HK-2 (cell line): Measurements from ENCODE around the gene VSTM4.

ENCODE experiments used
- DNase-seq: peaks from one replicate; pipeline ENCODE4 v3.0.0-alpha.2; 2018; ENCODE audit not compliant: unreplicated experiment

The VSTM4 gene

DNA sequence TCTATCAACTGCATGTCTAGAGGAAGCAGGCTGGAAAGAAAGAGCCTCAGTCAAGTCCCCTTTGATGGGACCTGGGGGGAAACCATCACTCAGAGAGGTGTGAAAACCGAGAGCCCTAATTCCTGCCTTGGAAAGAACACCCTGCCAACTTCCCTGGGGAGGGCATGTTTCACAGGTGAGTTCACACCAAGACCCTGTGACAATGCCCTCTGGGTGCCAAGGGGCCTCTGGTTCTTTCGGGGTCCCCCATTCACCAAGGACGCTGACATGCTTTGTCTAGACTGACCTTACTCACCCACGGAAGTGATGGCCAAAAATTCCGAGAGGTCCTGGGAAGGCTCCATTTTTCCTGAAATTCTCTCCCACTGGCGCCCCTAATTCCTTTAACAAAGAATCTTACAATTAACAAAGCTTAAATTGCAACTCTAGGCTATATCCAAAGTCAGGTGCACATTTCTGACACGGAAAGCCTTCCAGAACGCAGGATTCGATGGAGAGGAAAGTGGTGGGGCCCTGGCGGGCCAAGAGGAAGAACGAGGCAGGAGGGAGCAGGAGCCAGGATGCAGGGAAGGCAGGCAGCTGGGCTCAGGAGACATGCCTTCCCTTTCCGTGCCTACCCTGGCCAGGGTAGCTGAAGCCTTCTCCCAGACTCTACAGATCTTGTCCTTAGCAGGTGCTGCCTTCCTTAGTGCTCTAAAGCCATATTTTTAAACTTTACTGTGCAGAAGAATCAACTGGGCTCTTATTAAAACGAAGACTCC is 23.7 kb downstream of the VSTM4 start:
- DNase-seq, result no peak

DNA sequence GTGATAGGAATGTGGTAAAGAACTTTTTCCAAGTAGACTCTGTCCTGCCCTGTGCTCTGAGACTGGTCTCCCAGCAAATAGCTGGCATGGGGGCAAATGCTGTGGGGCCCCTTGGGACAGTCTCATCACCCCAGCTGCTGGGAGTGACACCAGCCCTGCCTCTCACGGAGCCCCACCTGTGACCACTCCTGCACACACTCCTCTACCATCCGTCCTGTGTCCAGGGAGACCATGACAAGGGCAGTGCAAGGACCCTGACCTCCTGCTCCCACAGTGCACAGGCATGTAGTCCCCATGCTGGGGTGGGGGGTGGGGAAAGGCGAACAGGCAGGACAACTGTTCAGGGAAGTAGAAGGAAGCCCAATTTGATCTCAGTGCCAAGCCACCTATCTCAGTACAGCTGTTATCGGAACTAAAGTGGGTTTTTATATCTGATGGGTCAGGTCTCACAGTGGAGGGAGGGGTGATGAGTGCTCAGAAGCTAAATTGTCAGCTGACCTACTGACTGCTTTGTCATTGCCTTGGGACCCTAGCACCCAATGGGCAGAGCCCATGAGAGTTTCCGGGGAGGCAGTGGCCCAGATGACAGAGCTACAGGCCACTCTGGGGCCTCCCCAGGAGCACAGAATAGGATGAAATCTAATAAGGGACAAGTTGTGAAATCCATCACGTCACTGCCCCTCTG is 24.5 kb downstream of the VSTM4 start:
- no peak for DNase-seq

DNA sequence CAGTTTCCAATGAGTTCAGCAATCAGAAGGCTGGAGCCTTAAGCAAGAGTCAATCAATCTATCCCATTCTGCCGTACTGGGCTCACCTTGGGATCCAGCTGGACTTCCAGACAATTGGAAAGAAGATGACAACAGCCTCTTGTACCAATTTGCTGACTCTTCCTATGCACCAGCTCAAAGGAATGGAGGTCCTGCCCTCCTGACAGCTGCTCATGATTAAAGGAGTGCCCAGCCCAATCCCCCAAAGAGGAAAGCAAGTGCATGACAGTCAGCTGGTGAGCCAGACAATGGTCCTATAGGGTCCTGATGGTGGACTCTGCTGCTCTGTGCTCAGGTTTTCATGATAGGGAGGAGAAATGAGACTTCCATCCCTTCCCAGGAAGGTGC is 25.1 kb downstream of the VSTM4 start:
- DNase-seq, result no peak

DNA sequence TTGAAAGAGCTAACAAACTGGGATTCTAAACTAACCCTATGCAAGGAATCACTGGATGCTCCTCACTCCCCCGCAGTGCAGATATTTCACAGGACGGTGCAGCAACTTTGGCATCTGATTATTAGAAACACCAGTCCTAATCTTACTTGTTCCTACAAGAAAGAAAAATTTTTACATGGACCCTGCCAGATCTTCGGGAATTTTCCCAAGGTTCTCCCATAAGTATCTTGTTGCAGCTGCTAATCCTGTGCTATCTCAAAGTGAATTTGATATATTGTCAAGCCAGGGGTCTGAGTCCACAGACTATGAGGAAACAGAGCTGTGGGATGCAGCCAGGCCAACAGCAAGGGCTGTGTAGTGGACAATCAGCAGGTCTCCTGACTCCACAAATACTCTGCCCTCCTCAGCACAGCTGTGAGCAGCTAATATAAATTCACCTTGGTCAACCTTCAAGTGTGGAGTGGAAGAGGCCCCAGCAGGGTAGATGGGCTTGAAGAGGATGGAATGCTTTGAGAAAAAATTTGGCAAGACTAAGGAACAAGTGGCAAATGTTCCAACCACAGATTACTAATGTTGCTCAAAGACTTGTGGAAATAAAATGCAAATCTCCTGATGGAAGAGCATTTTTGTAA is 25.6 kb downstream of the VSTM4 start:
- no peak for DNase-seq

DNA sequence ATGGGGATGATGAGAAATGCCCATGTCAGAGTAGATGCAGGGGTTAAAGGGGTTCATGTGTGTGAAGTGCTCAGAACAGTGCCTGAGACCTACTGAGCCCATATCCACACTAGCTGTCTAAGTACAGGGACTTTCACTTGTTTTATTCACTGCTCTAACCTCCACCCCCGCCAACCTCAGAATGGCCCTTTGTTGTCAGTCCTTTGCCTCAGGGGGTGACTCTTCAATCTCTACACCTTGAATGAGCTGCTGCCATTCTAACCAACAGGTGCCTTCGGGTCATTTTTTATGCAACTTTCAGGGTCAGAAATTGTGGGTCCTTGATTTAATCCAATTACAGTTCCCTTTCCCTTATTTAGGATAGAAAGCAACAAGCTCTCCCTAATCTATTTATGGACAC is 26.2 kb downstream of the VSTM4 start:
- no peak for DNase-seq

DNA sequence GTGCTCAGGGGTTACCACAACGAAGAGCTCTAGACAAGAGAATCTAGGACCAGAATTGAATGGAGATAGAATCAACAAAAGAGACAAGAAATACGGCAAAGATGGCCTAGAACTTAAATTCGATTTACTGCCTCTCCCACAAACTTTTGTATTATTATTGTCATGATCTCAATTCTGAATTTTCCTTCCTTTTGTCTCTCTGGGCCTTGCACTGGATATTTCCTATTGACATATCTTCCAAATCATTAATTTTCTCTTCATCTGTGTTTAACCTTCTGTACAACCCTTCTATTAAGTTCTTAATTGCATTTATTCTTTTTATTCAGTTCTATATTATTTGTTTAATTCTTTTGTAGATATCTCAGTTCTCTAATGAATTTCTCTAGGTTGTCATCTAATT is 28.4 kb downstream of the VSTM4 start:
- DNase-seq, result no peak

DNA sequence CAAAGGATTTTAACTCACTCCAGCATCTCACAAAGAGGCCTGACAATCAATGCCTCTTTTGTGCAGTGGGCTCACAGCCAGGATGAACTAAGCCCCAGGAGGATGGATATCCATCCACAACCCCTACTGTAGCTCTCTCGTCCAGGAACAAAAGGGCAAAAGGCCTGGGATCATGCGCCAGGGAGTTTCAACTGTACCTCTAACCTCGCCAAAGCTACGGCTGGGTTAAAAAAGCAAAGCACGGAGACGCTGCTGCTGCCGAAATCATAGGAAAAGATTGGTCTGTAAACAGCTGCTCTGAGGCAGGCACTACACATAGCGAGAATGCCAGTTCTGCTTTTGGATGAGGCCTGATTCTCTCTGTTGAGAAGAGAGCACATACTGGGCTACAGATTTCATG is 32.1 kb downstream of the VSTM4 start:
- DNase-seq, result no peak

DNA sequence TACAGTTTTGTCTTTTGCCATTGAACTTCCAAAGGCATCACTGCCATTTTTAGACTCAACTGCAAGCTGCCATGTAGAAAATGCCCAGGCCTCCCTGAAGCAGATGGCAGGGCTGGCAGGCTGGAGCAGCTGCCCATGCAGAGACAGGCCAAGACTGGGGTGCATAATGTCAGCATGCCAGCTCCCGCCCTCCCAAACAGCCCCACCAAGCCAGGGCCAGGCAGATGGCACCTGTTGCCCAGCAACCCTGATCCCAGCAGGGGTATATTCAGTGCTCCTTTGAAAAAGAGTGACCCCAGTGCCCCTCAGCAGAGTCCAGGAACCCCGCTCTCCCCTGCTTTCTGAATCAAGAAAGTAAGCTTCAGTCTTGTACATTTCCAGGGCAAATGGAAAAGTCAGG is 32.6 kb downstream of the VSTM4 start:
- no peak for DNase-seq

DNA sequence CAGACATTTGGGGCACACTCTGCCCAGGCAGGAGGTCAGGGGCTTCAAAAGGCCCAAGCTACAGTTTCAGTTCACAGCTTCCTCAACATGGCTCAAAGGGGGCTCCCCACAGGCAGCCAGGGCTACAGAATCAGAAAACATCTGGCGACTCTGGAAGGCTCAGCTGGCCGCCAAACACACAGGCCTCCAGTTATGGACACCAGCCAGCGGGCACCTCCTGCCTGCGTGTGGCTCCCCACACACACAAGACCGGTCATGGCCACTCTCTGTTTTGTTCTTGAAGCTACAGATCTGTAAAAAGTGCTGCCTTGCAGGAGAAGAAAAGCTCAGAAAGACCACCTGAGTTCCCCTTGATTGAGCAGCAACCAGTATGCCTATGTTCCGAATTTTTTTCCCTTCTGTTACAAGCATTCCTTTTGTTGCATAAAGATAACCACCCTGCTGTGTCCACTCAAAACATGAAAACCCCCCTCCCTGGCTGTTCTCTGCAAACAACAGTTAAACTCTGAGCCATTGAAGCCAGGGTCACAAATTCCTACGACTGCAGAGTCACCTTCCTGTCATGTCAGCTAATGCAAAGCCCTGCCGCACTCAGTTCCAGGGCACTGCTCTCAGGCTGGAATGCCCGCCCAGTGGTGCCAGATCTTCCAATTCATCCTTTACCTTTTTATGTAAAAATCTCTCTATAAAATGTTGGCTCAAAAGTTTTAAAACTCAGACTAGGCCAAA is 33.6 kb downstream of the VSTM4 start:
- no peak for DNase-seq

DNA sequence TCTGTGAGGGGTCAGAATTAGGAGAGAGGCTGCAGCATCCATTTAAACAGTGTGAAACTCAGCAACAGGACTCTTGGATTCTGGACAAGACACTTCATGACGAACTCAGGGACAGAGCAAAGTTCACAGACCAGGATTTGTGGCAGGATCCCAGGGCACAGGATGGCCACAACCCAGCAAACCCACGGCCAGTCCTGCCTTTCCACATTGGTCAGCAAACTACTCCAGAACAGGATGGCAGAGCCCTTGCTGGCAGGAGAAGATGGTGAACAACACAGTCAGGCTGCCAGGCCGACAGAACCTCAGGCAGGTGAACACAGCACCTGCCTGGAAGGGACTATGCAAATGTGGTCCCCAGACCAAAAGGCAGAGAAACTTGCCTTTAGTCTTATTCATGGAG is 34.4 kb downstream of the VSTM4 start:
- DNase-seq, result no peak

DNA sequence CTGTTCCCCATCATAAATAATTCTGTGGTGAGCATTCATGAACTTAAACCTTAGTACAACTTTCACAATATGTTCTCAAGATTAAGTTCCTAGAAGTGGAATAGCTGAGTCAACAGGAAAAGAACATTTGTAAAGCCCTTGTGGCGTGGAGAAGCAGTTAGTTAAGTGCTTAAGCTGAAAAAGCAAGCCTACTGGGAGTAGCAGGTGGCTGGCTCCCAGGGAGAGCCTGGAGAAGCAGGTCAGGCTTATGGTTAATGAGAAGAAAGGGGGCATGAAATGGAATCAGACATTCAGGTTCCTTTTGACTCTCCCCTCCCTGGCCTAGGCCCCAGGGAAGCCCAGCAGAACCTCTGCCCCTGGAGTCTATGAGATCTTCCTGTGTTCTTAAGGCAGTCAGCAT is 35.3 kb downstream of the VSTM4 start:
- DNase-seq, result no peak

DNA sequence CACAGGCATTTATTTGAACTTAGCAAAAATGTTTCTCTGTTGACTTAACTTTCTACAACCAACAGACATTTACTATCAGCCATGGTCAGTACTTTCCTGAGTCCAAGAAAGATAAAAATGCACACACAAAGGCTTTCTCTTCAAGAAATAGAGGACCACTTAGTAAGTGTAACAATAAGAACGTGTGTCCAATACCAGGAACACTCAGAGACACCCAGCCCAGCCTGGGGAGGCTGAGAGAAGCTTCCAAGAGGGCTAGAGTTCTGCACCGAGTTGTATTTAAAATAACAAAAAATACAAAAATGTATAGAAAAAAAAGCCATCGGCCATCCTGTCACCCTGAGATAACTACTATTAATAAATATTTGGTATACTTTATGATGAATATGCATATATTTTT is 35.8 kb downstream of the VSTM4 start:
- DNase-seq, result no peak

DNA sequence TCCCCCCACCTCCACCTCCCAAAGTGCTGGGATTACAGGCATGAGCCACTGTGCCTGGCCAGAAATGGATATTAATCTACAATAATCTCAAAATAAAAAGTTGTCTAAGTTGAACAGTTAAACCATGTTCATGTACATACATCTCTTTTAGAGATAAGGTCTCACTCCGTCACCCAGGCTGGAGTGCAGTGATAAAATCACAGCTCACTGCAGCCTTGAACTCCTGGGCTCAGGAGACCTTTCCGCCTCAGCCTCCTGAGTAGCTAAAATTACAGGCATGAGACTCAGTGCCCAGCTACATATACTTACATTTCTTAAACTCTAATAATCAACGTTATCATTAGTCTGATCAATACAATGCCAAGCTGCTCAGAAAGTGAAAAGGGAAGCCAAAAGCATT is 36.2 kb downstream of the VSTM4 start:
- DNase-seq, result no peak

DNA sequence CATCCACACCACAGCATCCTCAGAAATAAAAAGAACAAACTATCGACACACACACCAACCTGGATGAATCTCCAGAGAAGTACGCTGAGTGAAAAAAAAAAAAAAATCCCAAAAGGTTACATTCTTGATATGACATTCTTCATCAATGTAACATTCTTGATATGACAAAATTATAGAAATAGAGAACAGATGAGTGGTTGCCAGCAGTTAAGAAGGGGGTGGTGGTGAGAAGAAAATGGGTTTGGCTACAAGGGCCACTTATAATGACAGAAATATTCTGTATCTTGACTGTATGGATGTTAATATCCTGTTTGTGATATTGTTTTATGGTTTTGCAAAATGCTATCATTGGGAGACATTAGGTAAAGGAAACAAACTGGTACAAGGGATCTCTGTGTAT is 36.9 kb downstream of the VSTM4 start:
- DNase-seq, result no peak

DNA sequence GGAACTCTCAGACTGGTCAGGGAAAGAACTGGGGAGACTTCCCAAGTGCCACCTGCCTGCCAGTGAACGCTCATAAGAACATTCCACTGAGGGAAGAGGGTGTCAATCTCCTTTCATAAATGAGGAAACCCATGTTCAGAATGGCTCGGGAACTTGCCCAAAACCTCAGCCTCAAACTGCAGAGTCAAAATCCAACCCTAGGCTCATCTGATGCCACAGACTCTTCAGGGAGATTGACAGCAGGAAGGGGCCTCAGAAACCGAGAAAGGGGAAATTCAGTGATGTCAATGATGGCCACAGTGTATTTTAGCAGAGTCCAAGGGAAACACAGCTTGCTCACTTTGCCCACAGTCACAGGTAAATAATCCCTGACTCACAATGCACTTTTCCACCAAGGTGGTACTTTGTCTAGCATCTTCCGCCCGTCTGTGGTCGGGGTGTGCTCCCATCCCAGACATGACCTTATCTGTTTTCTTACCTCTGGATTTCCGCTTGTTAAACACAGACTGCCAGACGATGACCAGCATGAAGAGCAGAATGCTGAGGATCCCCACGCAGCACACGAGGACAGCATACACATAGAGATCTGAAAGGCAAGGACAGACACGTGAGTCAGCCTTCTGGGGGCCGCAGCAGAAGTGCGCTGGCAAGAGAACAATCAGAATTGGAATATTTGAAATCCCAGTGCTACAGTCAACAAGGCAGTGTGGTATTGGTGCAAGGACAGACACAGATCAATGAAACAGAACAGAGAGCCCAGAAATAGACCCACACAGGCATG is 38.4 kb downstream of the VSTM4 start:
- DNase-seq, result peak; percentile 34

DNA sequence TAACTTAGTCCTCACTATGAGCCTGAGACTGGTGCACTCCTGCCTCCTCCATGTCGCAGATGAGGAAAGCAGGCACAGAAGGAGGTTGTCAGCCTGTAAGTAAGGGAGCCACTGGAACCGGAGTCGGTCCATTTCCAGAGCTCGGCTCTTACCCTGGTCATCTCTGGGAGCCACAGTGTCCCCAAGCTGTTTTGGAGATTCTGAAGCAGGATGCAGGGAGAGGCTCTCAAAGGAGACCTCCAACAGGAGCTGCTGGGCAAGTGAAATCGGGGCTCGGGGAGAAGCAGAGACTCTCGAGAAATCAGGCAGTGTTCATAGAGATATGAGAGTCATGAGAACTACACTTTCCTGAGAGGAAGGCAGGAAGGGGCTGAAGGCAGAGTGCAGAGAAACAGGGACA is 39.0 kb downstream of the VSTM4 start:
- DNase-seq, result no peak

DNA sequence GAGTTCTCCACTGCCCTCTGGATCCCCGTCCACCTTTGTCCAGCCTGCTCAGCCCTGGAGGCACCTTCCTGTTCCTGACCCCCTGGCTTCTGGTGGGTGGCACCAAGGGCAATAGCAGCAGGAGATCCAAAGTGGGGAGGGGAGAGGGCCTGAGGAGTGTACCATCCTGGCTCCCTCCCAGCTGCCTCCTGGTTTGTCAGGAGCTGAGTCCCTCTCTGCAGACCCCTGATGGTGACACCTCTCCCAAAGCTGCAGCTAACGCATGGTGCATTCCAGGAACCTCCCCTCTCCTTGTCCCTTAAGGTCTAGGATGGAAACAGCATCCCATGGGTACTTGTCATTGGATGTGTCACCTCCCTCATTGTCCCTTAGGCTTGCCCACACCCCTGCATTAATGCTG is 39.6 kb downstream of the VSTM4 start:
- DNase-seq, result no peak

DNA sequence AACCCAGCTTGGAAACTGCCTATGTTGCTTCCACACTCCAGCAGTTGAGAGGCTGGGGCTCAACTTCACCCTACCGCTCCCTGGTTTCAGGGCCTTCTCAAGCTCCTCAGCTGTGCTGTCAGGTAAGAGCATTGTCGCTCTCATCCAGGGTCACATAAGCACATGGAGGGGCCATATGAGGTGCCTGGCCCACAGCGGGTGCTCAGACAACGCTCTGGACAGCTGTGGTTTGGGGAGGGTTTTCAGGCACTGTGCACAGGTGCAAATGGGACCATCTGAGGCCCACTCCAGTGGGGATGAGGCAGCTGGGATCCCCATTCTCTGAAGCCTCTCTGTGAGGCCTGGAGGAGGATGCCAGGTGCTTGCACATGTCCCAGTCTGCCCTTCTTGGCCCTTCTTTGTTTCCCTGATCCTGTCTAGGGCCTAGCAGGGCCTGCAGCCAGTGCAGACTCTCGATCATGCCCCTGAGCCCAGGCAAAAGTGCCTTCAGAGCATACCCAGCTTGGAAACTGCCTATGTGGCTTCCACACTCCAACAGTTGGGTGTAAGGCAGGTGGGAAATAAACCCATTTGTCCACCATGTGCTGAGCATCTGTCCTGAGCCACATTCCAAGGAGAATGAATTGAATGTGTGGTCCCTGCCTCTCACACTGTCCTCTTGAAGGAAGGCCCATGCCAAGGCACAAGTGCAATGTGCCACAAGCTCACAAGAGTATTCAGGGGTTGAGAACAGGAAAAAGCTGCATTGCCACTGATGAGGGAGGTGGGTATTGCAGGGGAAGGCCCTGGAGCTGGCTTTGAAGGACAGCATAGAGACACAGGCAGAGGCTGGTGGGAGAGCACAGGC is 40.3 kb downstream of the VSTM4 start:
- DNase-seq, result no peak

DNA sequence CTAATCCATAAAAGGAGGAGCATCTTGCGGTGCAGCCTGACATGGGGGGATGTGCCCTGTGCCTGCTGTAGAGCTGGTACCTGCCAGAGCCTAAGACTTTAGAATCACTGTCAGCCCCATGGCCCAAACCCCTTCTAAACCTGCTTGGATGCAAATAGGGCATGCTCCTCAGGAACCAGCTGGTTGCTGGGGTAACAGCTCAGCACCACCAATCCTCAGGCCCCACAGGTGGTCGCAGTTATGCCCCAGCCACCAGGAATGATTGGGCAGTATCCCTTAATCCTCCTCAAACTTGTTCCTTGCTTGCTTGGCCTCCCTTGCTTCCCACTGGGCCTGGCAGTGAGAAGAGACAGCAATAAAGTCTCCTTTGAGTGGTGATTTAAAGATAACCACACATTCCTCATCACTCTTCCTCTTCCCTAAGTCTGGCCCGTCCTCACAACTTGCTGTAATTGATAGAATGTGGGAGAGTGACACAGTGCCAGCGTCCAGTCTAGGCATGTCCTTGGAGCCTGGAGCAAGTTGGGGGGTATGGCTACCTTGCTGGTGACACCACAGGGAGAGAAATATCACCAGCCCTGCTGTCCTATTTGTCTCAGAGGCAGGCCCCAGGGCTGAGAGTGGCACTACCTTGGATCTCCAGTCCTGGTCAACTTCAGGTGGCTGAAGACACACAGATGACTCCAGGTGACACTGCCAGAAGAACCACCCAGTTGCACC is 43.0 kb downstream of the VSTM4 start:
- no peak for DNase-seq

DNA sequence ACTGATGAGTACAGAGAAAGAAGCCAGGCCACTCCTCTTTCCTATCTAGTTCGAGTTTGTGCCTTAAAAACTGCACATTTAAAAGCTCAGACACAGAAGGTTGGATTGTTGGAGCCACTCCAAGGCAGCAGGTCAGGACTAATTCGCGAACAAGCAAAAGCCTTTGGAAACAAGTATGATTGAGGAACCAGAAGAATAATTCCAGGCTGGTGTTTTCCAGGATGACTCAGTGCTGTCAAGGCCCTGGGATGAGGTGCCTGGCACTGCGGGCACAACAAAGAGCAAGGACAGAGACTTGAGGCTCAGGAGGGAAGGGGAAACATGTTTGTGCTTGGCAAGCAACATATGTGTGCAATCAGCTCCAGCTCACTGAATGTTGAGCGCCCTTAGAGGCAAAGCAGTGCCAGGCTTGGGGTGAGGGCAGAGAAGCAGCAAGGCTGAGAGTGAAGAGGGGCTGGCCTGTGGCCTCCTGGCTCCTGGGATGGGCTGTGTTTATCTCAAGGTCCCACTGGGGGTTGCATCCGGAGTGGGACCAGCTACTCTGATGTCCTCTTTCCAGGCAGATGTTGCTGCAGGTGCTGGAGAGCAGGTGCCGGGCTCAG is 44.1 kb downstream of the VSTM4 start:
- no peak for DNase-seq
